Endothelial cell of umbilical vein (primary cell): Measurements from ENCODE around the gene TBX1. TPM values are rescaled to one million over a fixed set of nuclear protein-coding genes. Genes with fewer than 3 reads are reported as not detected.

Experiments
- BruUV-seq: library from RNA; stranded (reverse); fragments of 400-500 nt; replicated peaks from 2 replicates; lab custom pipeline; 2021; lab: Mats Ljungman, UMichigan
- CTCF ChIA-PET: fragments of 300-600, 350-600 bp; sonication (Branson Sonifier 250); formaldehyde crosslinking; loops from one replicate; lab custom pipeline; 2021; ENCODE audit warnings: antibody characterized with exemption, inconsistent platforms; lab: Charles Lee
- POLR2A ChIA-PET: fragments of 300-600, 350-600 bp; sonication (Branson Sonifier 250); formaldehyde crosslinking; loops from one replicate; lab custom pipeline; 2021; ENCODE audit warnings: antibody characterized with exemption, inconsistent platforms; lab: Charles Lee
- DNase-seq: peaks from one replicate; pipeline ENCODE4 v3.0.0-alpha.2; 2011; ENCODE audit warnings: low read depth, low spot score
- FAIRE-seq: peaks from 2 replicates; lab custom pipeline; 2011; peaks lifted over from hg19 to GRCh38; lab: Jason Lieb, UNC
- H2AFZ ChIP-seq: 2 replicates; pipeline ENCODE4 v1.6.0; 2012; ENCODE audit warnings: low read depth, low read length, control low read depth, inconsistent platforms
- H3K27ac ChIP-seq: 2 replicates; pipeline ENCODE4 v1.5.1; 2011; ENCODE audit warnings: low read depth, mild to moderate bottlenecking, control low read depth, low read length, moderate library complexity; ENCODE audit not compliant: insufficient read depth
- H3K27me3 ChIP-seq, 2 experiments: 2 replicates each; pipeline versions ENCODE4 v1.6.0 to v1.6.1; 2011; ENCODE audit warnings: low read length in 2 of 2, mixed read lengths in 1 of 2; ENCODE audit not compliant: control insufficient read depth in 2 of 2, insufficient read depth in 2 of 2
- H3K36me3 ChIP-seq, 2 experiments: 2 replicates in 1 of 2; 3 replicates in 1 of 2; pipeline ENCODE4 v1.5.1; 2011; ENCODE audit warnings: low read length in 2 of 2, mild to moderate bottlenecking in 1 of 2, moderate library complexity in 1 of 2; ENCODE audit not compliant: control insufficient read depth in 2 of 2, insufficient read depth in 2 of 2; ENCODE audit errors: extremely low read depth in 1 of 2
- H3K4me1 ChIP-seq: 3 replicates; pipeline ENCODE4 v1.5.1; 2011; ENCODE audit warnings: mild to moderate bottlenecking, low read length; ENCODE audit not compliant: control insufficient read depth, insufficient read depth; ENCODE audit errors: extremely low read depth
- H3K4me2 ChIP-seq: 2 replicates; pipeline ENCODE4 v1.6.1; 2011; ENCODE audit warnings: low read length, control low read depth, mixed read lengths; ENCODE audit not compliant: insufficient read depth
- H3K4me3 ChIP-seq, 3 experiments: fragments of 200-600 bp in 1 of 3; sonication (generic), shearing (Covaris generic) in 1 of 3; replicated peaks in 1 of 3; 2 replicates each; pipeline ENCODE4 v1.5.1; 2011 to 2016; ENCODE audit warnings: control low read depth in 3 of 3, low read length in 3 of 3, mild to moderate bottlenecking in 2 of 3, inconsistent platforms in 1 of 3, low read depth in 1 of 3, moderate library complexity in 1 of 3; ENCODE audit not compliant: insufficient read depth in 1 of 3
- H3K79me2 ChIP-seq: 2 replicates; pipeline ENCODE4 v1.6.0; 2012; ENCODE audit warnings: low read length, inconsistent platforms; ENCODE audit not compliant: control insufficient read depth, insufficient read depth
- H3K9ac ChIP-seq: replicated peaks from 2 replicates; pipeline ENCODE3; 2011; ENCODE audit warnings: low read length, control low read depth; ENCODE audit not compliant: insufficient read depth; ENCODE audit errors: extremely low read depth
- H3K9me1 ChIP-seq: replicated peaks from 3 replicates; pipeline ENCODE4 v1.6.0; 2011; ENCODE audit warnings: mild to moderate bottlenecking, low read length; ENCODE audit not compliant: control insufficient read depth, insufficient read depth; ENCODE audit errors: extremely low read depth
- H3K9me3 ChIP-seq: replicated peaks from 2 replicates; pipeline ENCODE4 v1.5.1; 2012; ENCODE audit warnings: low read length, inconsistent platforms; ENCODE audit not compliant: control insufficient read depth, insufficient read depth
- H4K20me1 ChIP-seq: replicated peaks from 2 replicates; pipeline ENCODE3; 2011; ENCODE audit warnings: mild to moderate bottlenecking, low read length; ENCODE audit not compliant: control insufficient read depth, insufficient read depth; ENCODE audit errors: extremely low read depth
- EZH2 ChIP-seq: IDR thresholded peaks from 2 replicates; pipeline ENCODE4 v1.6.1; 2012; ENCODE audit warnings: borderline replicate concordance, low read depth, mild to moderate bottlenecking, moderate library complexity, low read length, inconsistent platforms; ENCODE audit not compliant: severe bottlenecking
- FOS ChIP-seq: IDR thresholded peaks from 2 replicates; pipeline ENCODE4 v1.6.1; 2011; ENCODE audit warnings: mild to moderate bottlenecking, low read length, moderate library complexity, borderline replicate concordance; ENCODE audit not compliant: insufficient read depth
- GATA2 ChIP-seq: IDR thresholded peaks from 2 replicates; pipeline ENCODE4 v1.7.0; 2011; ENCODE audit warnings: low read depth, mild to moderate bottlenecking, moderate library complexity, mixed read lengths, low read length; ENCODE audit not compliant: insufficient read length, insufficient read depth
- JUN ChIP-seq: IDR thresholded peaks from 2 replicates; pipeline ENCODE4 v1.6.1; 2011; ENCODE audit warnings: borderline replicate concordance, low read depth; ENCODE audit not compliant: insufficient read length, insufficient read depth
- MYC ChIP-seq: IDR thresholded peaks from one replicate; pipeline ENCODE4 v1.6.1; 2011; ENCODE audit warnings: mild to moderate bottlenecking, low read depth, low read length
- POLR2A ChIP-seq: IDR thresholded peaks from 2 replicates; pipeline ENCODE4 v1.6.1; 2012; ENCODE audit warnings: low read depth, mild to moderate bottlenecking, control low read depth, low read length
- POLR2AphosphoS5 ChIP-seq: IDR thresholded peaks from 2 replicates; pipeline ENCODE4 v1.6.1; 2012; ENCODE audit warnings: low read depth, mild to moderate bottlenecking, control low read depth, low read length, moderate library complexity; ENCODE audit not compliant: insufficient read depth
- dilution Hi-C: fragments of 300-500 bp; cut with MboI; formaldehyde crosslinking; loops from one replicate; pipeline ENCODE4 v1.15.0; 2019; ENCODE audit warnings: low sequenced_read_pairs; ENCODE audit not compliant: extremely low pct_ligation_motif_present
- intact Hi-C: fragments of 100-400 bp; cut with micrococcal nuclease; formaldehyde crosslinking; loops from one replicate; pipeline ENCODE4 v1.10.0; 2022
- polyA plus RNA-seq, 4 experiments: library from polyadenylated mRNA; depleted of rRNA in 3 of 4; stranded (reverse) in 3 of 4; unstranded in 1 of 4; fragments of >200 nt; gene quantifications; 2 replicates each; pipeline versions ENCODE4 v1.2.1 to v1.2.3, GENCODE V29; 2011 to 2012; ENCODE audit warnings: missing spikeins in 1 of 4
- total RNA-seq: library from RNA; stranded (reverse); gene quantifications from 2 replicates; pipeline ENCODE4 v1.2.3, GENCODE V29; 2021
- TF ChIP-seq, protein P1 (sequence below): IDR thresholded peaks from 2 replicates; pipeline ENCODE4 v1.6.1; 2011; ENCODE audit not compliant: insufficient read depth, insufficient read length
- TF ChIP-seq, protein P2 (sequence below), 2 donors: IDR thresholded peaks; 1 replicate in 1 of 2; 2 replicates in 1 of 2; pipeline ENCODE4 v1.5.1; 2011; ENCODE audit warnings: low read length in 2 of 2, mild to moderate bottlenecking in 2 of 2, moderate library complexity in 2 of 2, control low read depth in 1 of 2, inconsistent platforms in 1 of 2, low read depth in 1 of 2; ENCODE audit not compliant: insufficient read depth in 1 of 2; ENCODE audit errors: extremely low read depth in 1 of 2

Gene TBX1
- total and polyA plus RNA-seq, 2 donors (not counting 3 experiments of a cell fraction or from before 2014, with no cell fraction given) = 11.0 to 30.2 TPM

DNA sequence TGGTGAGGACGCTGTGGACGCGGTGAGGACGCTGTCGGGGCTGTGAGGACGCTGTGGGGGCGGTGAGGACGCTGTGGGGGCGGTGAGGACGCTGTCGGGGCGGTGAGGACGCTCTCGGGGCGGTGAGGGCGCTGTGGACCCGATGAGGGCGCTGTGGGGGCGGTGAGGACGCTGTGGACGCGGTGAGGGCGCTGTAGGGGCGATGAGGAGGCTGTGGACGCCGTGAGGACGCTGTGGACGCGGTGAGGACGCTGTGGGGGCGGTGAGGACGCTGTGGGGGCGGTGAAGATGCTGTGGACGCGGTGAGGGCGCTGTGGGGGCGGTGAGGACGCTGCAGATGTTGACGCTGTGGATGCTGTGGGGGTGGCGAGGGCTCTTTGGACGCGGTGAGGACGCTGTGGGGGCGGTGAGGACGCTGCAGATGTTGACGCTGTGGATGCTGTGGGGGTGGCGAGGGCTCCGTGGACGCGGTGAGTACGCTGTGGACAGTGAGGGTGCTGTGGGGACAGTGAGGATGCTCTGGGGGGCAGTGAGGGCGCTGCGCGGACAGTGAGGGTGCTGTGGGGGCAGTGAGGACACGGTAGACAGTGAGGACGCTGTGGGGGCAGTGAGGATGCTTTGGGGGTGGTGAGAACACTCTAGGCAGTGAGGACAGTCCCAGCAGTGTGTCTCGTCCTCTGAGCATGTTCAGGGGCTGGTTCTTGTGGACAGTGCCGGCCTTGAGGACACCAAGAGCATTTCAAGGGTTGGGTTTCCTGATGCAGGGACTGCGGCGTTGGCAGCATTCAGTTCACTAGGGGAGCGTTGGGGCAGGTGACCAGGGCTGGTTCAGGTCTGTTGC, 33.0 kb upstream of the TBX1 start:
- H3K79me2 ChIP-seq = no peaks in the 10 kb centered on the region
- H4K20me1 ChIP-seq = no peaks in the 10 kb centered on the region
- intact Hi-C loops (no loop called here), dilution Hi-C loops (no loop called here)
- H3K9ac ChIP-seq = no peak overlapping the region
- H3K4me1 ChIP-seq = peaks cover 3% of the 10 kb centered on the region
- POLR2A ChIA-PET = no interaction called here
- DNase-seq (no peak), FAIRE-seq (no peak)
- TF ChIP-seq EZH2 (no peak), JUN (no peak), GATA2 (no peak), POLR2AphosphoS5 (no peak), POLR2A (no peak), MYC (no peak), FOS (no peak)
- TF ChIP-seq, protein P1, sequence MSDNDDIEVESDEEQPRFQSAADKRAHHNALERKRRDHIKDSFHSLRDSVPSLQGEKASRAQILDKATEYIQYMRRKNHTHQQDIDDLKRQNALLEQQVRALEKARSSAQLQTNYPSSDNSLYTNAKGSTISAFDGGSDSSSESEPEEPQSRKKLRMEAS = no peak
- TF ChIP-seq, protein P2, sequence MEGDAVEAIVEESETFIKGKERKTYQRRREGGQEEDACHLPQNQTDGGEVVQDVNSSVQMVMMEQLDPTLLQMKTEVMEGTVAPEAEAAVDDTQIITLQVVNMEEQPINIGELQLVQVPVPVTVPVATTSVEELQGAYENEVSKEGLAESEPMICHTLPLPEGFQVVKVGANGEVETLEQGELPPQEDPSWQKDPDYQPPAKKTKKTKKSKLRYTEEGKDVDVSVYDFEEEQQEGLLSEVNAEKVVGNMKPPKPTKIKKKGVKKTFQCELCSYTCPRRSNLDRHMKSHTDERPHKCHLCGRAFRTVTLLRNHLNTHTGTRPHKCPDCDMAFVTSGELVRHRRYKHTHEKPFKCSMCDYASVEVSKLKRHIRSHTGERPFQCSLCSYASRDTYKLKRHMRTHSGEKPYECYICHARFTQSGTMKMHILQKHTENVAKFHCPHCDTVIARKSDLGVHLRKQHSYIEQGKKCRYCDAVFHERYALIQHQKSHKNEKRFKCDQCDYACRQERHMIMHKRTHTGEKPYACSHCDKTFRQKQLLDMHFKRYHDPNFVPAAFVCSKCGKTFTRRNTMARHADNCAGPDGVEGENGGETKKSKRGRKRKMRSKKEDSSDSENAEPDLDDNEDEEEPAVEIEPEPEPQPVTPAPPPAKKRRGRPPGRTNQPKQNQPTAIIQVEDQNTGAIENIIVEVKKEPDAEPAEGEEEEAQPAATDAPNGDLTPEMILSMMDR (IDR thresholded peaks at IDR 0.05; ENCODE audit: extremely low read depth in 1 of 2, insufficient read depth in 1 of 2, low read depth in 1 of 2, low read length in 2 of 2) = no peak
- CTCF ChIA-PET = interaction anchor here (5.5 kb wide), 1 partner anchor 185 kb away, joined by 372 read pairs; no protein-coding TSS in a partner anchor
- peaks cover 0 to 2% of the 10 kb centered on the region in 2 experiments for H3K27me3 ChIP-seq
- no TSS peak for BruUV-seq
- H3K36me3 ChIP-seq = no peaks in the 10 kb centered on the region
- no peaks in the 10 kb centered on the region for H3K9me3 ChIP-seq
- no peak overlapping the region for H3K27ac ChIP-seq
- H3K4me2 ChIP-seq = no peak overlapping the region
- no peaks in the 10 kb centered on the region for H3K9me1 ChIP-seq
- no peak overlapping the region for H2AFZ ChIP-seq
- no peak overlapping the region for H3K4me3 ChIP-seq
